NCI-H2227 (cell line): Measurements from ENCODE around the gene CFAP20DC.
"Not testable (repeated sequence)": the region's sequence is repeated elsewhere in the genome, so short reads cannot be mapped to it uniquely, and the experiment has no call there.

Experiments used
- DNase-seq: peaks from one replicate; lab custom pipeline; 2025; ENCODE audit not compliant: unreplicated experiment; lab: John Stamatoyannopoulos, UW

The CFAP20DC gene

GRCh38 chr3:59049671-59050331, at the start of gene CFAP20DC:
TSS of gene CFAP20DC (minus strand) at chr3:59050025. CDS start at chr3:59049631, 394 bp downstream.
- DNase-seq: peak; percentile 96

- not testable (repeated sequence) for DNase-seq
Observed at GRCh38 chr3:59098516-59098915, 48.7 kb upstream of the CFAP20DC start.

- DNase-seq: no peak
Observed at GRCh38 chr3:59094446-59094845, 44.6 kb upstream of the CFAP20DC start.

GRCh38 chr3:59093521-59093920, 43.7 kb upstream of the CFAP20DC start:
- DNase-seq: no peak

- DNase-seq: no peak
Observed at GRCh38 chr3:59088761-59089160, 38.9 kb upstream of the CFAP20DC start.

GRCh38 chr3:59085976-59086375, 36.2 kb upstream of the CFAP20DC start:
- no peak for DNase-seq

- DNase-seq: no peak
Observed at GRCh38 chr3:59084583-59084982, 34.8 kb upstream of the CFAP20DC start.

- DNase-seq: no peak
Observed at GRCh38 chr3:59082106-59082505, 32.3 kb upstream of the CFAP20DC start.

- DNase-seq: no peak
Observed at GRCh38 chr3:59081071-59081470, 31.2 kb upstream of the CFAP20DC start.

- no peak for DNase-seq
Observed at GRCh38 chr3:59079962-59080361, 30.1 kb upstream of the CFAP20DC start.

GRCh38 chr3:59074764-59075163, 24.9 kb upstream of the CFAP20DC start:
- DNase-seq: no peak

- DNase-seq: no peak
Observed at GRCh38 chr3:59072681-59073080, 22.9 kb upstream of the CFAP20DC start.

- no peak for DNase-seq
Observed at GRCh38 chr3:59069838-59070237, 20.0 kb upstream of the CFAP20DC start.

GRCh38 chr3:59065240-59065639, 15.4 kb upstream of the CFAP20DC start:
- DNase-seq: no peak

- no peak for DNase-seq
Observed at GRCh38 chr3:59064728-59065127, 14.9 kb upstream of the CFAP20DC start.

GRCh38 chr3:59064276-59064675, 14.5 kb upstream of the CFAP20DC start:
- DNase-seq: no peak

- DNase-seq: no peak
Observed at GRCh38 chr3:59056706-59057105, 6.9 kb upstream of the CFAP20DC start.

GRCh38 chr3:59052803-59053411, 3.1 kb upstream of the CFAP20DC start:
- peak; percentile 28 for DNase-seq

GRCh38 chr3:59050811-59051414, 1.1 kb upstream of the CFAP20DC start:
- not testable (repeated sequence) for DNase-seq

- DNase-seq: no peak
Observed at GRCh38 chr3:59046839-59047238, 3.0 kb downstream of the CFAP20DC start.

GRCh38 chr3:59043391-59043790, 6.4 kb downstream of the CFAP20DC start:
- no peak for DNase-seq

GRCh38 chr3:59040902-59041301, 8.9 kb downstream of the CFAP20DC start:
- DNase-seq: no peak
